ENCODE data around the gene SRP14. TPM values are rescaled to one million over a fixed set of nuclear protein-coding genes. Genes with fewer than 3 reads are reported as not detected.
"Not testable (repeated sequence)": the region's sequence is repeated elsewhere in the genome, so short reads cannot be mapped to it uniquely, and the experiment has no call there.

The SRP14 gene
- total RNA-seq, 1 donor from 2014 or later = 320 TPM

DNA sequence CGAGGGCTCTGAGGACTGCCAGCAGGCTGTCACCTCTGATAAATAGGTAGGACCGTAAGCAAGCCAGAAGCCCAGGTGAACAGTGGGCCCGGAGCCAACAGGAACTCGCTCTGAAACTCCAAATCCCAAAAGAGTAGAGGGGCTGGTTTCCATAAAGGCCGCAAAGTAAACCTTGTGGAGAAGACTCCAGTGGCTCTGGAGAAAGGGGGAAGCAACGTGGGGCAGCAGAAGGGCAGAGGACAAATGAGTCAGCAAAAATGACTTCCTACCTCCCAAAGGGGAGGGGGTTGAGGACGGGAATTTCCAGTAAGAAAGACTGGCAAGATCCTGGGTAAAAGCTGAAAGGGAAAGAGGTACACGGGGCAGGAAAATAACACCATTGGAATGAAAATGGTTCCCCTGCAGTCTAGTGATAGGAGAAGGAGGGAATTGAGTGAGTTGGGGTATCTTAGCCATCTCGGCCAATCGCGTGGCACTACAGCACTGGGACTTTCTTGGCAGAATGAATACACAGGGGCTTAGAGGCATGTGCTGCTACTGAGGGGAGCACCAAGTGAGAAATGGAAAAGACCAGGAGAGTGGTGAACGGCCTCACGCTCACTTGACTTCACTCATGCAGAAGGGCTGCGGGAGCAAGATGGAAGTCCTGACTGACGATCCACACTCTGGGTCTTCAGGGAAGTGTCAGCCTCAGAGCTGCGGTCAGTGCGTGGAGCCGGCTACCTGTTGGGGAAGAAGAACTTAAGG, 36.5 kb upstream of the SRP14 start:
- no peak overlapping the region for H3K9ac ChIP-seq (ENCODE audit: low read length)
- H3K36me3 Mint-ChIP-seq (ENCODE audit: low read depth, unreplicated experiment) = no peaks in the 10 kb centered on the region
- peak overlapping the region; percentile 63 for H3K4me3 Mint-ChIP-seq (ENCODE audit: unreplicated experiment)
- H3K4me3 ChIP-seq (ENCODE audit: insufficient read depth, low read depth, low read length) = no peak overlapping the region
- H4K20me1 ChIP-seq (ENCODE audit: insufficient read depth, low read length) = no peaks in the 10 kb centered on the region
- peak overlapping the region; percentile 29 for H3K4me2 ChIP-seq (ENCODE audit: low read length)
- H3K27me3 Mint-ChIP-seq (ENCODE audit: low read depth, unreplicated experiment) = no peaks in the 10 kb centered on the region
- no peaks in the 10 kb centered on the region for H3K27me3 ChIP-seq (ENCODE audit: insufficient read depth, low read length)
- no peak for DNase-seq (ENCODE audit: low read depth)
- H3K9me3 ChIP-seq (ENCODE audit: insufficient read depth, low read depth, low read length) = no peaks in the 10 kb centered on the region
- TF ChIP-seq, protein P1, sequence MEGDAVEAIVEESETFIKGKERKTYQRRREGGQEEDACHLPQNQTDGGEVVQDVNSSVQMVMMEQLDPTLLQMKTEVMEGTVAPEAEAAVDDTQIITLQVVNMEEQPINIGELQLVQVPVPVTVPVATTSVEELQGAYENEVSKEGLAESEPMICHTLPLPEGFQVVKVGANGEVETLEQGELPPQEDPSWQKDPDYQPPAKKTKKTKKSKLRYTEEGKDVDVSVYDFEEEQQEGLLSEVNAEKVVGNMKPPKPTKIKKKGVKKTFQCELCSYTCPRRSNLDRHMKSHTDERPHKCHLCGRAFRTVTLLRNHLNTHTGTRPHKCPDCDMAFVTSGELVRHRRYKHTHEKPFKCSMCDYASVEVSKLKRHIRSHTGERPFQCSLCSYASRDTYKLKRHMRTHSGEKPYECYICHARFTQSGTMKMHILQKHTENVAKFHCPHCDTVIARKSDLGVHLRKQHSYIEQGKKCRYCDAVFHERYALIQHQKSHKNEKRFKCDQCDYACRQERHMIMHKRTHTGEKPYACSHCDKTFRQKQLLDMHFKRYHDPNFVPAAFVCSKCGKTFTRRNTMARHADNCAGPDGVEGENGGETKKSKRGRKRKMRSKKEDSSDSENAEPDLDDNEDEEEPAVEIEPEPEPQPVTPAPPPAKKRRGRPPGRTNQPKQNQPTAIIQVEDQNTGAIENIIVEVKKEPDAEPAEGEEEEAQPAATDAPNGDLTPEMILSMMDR (IDR thresholded peaks at IDR 0.05; ENCODE audit: insufficient read depth, low read depth, low read length) = no peak
- TF ChIP-seq EZH2 (IDR thresholded peaks at IDR 0.05; ENCODE audit: insufficient read depth, low read length) = no peak
- H3K27ac Mint-ChIP-seq (ENCODE audit: unreplicated experiment) = peak overlapping the region; percentile 67
- no peaks in the 10 kb centered on the region for H3K9me3 Mint-ChIP-seq (ENCODE audit: unreplicated experiment)
- H3K36me3 ChIP-seq (ENCODE audit: insufficient read depth, low read length) = no peaks in the 10 kb centered on the region
- no peaks in the 10 kb centered on the region for H3K79me2 ChIP-seq (ENCODE audit: insufficient read depth, low read length)
- FAIRE-seq = no peak
- peaks cover 14% of the 10 kb centered on the region for H3K4me1 Mint-ChIP-seq (ENCODE audit: low read depth, unreplicated experiment)
- H3K4me1 ChIP-seq (ENCODE audit: insufficient read depth, low read length) = peaks cover 8% of the 10 kb centered on the region
- no peak overlapping the region for H3K27ac ChIP-seq (ENCODE audit: low read depth, low read length)
- peak overlapping the region; percentile 39 for H2AFZ ChIP-seq (ENCODE audit: low read depth, low read length)

DNA sequence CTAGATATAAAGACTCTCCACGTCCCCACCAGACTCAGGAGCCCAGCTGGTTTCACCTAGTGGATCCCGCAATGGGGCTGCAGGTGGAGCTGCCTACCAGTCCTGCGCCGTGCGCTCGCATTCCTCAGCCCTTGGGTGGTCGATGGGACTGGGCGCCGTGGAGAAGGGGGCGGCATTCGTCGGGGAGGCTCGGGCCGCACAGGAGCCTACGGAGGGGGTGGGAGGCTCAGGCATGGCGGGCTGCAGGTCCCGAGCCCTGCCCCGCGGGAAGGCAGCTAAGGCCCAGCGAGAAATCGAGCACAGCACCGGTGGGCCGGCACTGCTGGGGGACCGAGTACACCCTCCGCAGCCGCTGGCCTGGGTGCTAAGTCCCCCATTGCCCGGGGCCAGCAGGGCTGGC, 35.7 kb upstream of the SRP14 start:
- H3K4me3 ChIP-seq (ENCODE audit: insufficient read depth, low read depth, low read length) = not testable (repeated sequence)

DNA sequence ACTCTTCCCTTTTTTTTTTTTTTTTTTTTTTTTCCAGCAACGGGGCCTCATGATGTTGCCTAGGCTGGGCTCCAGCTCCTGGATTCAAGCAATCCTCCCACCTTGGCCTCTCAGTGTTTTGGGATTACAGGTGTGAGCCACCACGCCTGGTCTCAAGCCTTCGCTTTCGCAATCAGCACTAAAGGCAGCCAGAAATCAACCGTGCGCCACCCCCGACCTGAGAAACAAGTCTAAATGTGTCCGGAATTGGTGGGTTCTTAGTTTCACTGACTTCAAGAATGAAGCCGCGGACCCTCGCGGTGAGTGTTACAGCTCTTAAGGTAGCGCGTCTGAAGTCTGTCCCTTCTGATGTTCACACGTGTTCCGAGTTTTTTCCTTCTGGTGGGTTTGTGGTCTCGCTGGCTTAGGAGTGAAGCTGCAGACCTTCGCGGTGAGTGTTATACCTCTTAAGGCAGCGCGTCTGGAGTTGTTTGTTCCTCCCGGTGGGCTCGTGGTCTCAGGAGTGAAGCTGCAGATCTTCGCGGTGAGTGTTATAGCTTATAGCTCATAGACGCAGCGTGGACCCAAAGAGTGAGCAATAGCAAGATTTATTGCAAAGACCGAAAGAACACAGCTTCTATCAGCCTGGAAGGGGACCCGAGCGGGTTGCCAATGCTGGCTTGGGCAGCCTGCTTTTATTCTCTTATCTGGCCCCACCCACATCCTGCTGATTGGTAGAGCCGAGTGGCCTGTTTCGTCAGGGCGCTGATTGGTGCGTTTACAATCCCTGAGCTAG, 34.9 kb upstream of the SRP14 start:
- not testable (repeated sequence) for H3K27ac Mint-ChIP-seq (ENCODE audit: unreplicated experiment); H3K4me3 Mint-ChIP-seq (ENCODE audit: unreplicated experiment); H3K27me3 Mint-ChIP-seq (ENCODE audit: low read depth, unreplicated experiment); H4K20me1 ChIP-seq (ENCODE audit: insufficient read depth, low read length); DNase-seq (ENCODE audit: low read depth); H3K4me3 ChIP-seq (ENCODE audit: insufficient read depth, low read depth, low read length); H3K79me2 ChIP-seq (ENCODE audit: insufficient read depth, low read length); H3K36me3 Mint-ChIP-seq (ENCODE audit: low read depth, unreplicated experiment); H2AFZ ChIP-seq (ENCODE audit: low read depth, low read length); H3K27ac ChIP-seq (ENCODE audit: low read depth, low read length); H3K9me3 Mint-ChIP-seq (ENCODE audit: unreplicated experiment); H3K9me3 ChIP-seq (ENCODE audit: insufficient read depth, low read depth, low read length); H3K36me3 ChIP-seq (ENCODE audit: insufficient read depth, low read length); H3K27me3 ChIP-seq (ENCODE audit: insufficient read depth, low read length); H3K4me2 ChIP-seq (ENCODE audit: low read length); FAIRE-seq; H3K9ac ChIP-seq (ENCODE audit: low read length); H3K4me1 Mint-ChIP-seq (ENCODE audit: low read depth, unreplicated experiment)
- H3K4me1 ChIP-seq (ENCODE audit: insufficient read depth, low read length) = peaks cover 10% of the 10 kb centered on the region

More for the DNA sequence above, 35.7 kb upstream of the SRP14 start:
- H3K27ac ChIP-seq (ENCODE audit: low read depth, low read length); H3K4me2 ChIP-seq (ENCODE audit: low read length); H3K27ac Mint-ChIP-seq (ENCODE audit: unreplicated experiment); H3K79me2 ChIP-seq (ENCODE audit: insufficient read depth, low read length); H3K27me3 ChIP-seq (ENCODE audit: insufficient read depth, low read length); DNase-seq (ENCODE audit: low read depth); H3K4me3 Mint-ChIP-seq (ENCODE audit: unreplicated experiment); H3K9ac ChIP-seq (ENCODE audit: low read length); H4K20me1 ChIP-seq (ENCODE audit: insufficient read depth, low read length); H3K27me3 Mint-ChIP-seq (ENCODE audit: low read depth, unreplicated experiment); H3K4me1 ChIP-seq (ENCODE audit: insufficient read depth, low read length); H3K36me3 ChIP-seq (ENCODE audit: insufficient read depth, low read length); FAIRE-seq; H3K9me3 Mint-ChIP-seq (ENCODE audit: unreplicated experiment); H3K4me1 Mint-ChIP-seq (ENCODE audit: low read depth, unreplicated experiment); H3K36me3 Mint-ChIP-seq (ENCODE audit: low read depth, unreplicated experiment); H3K9me3 ChIP-seq (ENCODE audit: insufficient read depth, low read depth, low read length); H2AFZ ChIP-seq (ENCODE audit: low read depth, low read length): not testable (repeated sequence)
